GM18502 (cell line): ENCODE data around the gene VPS35L.

Experiments
- ATAC-seq: cut with Tn5 transposase; IDR thresholded peaks from one replicate; pipeline ENCODE4 v1.9.1; 2021; ENCODE audit warnings: mild to moderate bottlenecking; ENCODE audit not compliant: unreplicated experiment, poor library complexity

The VPS35L gene

DNA sequence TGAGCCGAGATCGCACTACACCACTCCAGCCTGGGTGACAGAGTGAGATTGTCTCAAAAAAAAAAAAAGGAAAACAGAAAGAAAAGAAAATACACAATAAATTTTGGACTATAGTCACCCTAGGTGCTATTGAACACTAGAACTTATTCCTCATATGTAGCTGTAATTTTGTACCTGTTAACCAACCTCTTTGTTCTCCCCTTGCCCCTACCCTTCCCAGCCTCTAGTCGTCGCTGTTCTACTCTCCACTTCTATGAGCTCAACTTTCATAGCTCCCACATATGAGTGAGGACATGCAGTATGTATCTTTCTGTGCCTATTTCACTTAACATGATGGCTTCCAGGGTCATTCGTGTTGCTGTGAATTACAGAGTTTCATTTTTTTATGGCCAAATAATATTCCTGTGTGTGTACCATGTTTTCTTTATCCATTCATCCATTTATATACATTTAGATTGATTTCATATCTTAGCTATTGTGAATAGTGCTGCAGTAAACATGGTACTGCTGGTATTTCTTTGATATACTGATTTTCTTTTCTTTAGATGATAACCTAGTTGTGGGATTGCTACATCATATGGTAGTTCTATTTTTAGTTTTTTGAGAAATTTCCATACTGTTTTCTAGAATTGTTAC, 28.3 kb downstream of the VPS35L start:
- ATAC-seq = no peak

DNA sequence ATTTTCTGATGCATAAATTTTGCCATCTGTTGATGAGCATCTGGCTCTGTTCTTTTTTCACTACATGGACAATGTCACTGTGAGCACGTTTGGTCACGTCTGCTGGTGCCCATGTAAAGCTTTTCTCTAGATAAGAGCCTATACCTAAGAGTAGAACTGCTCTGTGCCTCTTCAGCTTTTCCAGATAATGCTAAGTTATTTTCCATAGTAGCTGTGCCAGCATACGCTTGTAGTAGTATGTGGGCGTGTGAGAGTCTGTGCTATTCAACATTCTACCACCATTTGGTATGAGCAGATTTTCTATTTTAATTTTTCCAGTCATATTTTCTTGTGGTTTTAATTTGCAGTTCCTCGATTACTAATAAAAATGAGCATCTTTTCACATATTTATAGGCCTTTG, 33.2 kb downstream of the VPS35L start:
- ATAC-seq = no peak

DNA sequence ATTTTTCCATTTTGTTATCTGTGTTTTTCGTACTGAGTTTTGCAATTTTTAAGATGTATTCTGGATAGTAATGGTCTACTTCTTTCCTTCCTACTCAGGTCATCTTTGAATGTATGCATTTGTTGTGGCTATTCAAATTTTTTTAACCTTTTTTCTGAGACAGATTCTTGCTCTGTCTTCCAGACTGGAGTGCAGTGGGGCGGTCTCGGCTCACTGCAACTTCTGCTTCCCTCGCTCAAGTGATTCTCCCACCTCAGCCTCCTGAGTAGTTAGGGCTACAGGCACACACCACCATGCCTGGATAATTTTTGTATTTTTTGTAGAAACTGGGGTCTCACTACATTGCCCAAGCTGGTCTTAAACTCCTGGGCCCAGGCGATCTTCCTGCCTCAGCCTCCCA, 33.6 kb downstream of the VPS35L start:
- no peak for ATAC-seq

DNA sequence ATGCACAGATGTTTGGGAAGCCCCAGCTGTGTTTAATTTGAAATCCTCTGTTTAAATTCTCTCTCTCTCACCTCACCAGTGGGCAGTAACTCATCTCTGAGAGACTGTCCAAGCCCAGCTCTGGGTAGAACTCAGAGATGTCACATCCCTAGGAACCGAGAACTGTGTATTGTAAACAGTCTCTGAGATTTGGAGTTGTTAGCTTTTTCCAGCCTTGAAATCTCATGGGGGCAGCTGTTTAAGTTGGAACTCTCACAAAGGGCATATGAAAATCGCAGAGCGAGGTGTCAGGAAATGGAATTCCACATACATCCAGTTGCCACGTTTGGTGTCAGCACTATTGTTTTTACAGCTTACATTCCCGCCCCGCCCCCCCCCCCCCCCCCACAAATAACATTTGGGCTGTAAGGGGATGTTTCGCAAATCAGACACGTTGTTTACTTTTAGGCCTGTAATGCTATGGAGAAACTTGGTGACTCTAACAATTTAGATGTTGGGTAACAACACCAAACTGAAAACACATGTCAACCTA, 34.3 kb downstream of the VPS35L start:
- ATAC-seq = no peak

DNA sequence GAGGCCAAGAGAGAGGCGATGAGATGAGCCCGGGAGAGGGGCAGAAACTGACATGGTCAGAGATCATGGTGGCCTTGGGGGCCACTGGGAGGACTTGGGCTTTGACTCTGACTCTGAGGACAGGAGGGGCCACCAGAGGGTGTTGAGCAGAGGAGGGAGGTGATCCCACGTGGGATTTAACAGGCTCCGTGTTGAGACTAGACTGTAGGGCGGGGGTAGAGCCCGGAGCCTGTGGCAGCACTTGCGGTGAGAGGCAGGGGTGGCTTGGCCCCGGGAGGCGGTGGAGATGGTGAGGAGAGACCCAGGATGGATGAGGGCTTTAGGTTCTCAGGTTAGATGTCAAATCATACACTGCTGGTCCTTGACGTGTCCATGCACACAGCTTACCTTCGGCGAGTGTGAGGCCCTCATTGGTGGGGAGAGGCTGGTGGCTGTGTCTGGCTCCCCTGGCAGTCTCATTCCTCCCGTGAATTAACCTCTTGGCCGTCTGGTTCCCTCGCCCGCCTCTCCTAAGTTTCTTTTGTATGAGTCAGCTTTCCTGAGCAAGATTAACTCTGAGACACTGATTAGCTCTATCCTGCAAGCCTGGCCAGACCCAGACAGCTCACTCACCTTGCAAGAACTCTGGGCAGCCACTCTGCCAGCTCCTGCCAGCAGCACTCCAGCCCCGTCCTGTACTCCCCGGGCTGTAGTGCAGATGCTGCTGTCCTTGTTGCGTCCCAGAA, 39.7 kb downstream of the VPS35L start:
- no peak for ATAC-seq

DNA sequence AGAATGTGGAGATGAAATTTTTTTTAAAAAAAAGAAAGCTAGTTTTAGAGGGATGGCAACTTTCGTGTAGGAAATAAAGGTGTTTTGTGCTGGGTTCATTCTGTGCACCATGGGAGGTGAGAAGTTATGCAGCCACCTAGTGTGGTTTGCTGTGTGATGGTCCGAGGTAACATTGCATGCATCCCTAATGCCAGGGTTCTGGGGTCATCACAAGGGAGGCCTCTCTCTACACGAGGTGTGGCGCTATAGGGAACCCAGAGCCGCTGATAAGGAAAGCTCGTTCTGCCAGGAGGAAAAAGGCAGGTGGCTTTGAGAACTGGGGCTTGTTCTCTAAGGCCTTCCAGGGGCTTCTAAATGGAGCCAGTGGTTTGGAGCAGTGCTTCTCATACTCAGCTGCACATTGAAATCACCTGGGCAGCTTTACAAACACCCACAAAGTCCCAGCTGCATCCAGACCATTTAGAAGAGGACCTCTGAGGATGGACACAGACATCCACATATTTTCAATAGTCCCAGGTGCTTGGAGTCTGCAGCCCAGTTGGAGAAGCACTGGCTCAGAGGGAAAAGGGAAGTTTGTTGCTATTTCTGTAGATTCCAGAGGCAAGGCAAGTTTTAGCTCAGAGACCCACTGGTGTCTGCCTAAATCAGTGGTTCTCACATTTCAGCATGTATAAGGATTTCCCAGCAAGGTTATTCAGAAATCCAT, 43.5 kb downstream of the VPS35L start:
- no peak for ATAC-seq

DNA sequence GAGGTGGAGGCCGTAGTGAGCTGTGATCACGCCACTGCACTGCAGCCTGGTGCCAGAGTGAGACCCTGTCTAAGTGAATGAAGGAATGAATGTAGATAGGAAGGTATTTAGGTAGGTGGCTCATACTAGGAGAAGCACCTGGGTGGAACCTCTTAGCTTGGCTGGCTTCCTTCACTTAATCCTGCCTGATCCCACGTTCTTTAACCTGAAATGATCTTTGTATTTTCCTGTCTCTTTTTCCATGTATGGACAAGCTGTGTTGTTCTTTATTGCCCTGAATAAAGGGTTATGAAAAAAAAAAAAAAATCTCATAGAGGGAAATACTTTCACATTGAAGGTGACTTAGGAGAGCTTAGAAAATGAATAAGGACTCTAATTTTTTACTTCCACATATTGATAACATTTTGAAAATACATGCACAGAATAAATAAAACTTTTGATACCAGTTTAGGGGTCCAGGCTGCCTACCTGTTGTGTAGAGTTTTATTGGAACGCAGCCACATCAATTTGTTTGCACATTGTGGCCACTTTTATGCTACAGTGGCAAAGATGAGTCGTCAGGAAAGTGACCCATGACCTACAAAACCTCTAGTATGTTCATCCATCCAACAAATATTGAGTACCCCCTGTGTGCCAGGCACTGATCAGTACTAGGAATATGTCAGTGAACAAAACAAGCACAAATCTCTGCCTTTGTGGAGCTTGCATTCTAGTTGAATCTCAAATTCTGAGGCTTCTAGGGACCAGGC, 44.6 kb downstream of the VPS35L start:
- ATAC-seq = no peak

DNA sequence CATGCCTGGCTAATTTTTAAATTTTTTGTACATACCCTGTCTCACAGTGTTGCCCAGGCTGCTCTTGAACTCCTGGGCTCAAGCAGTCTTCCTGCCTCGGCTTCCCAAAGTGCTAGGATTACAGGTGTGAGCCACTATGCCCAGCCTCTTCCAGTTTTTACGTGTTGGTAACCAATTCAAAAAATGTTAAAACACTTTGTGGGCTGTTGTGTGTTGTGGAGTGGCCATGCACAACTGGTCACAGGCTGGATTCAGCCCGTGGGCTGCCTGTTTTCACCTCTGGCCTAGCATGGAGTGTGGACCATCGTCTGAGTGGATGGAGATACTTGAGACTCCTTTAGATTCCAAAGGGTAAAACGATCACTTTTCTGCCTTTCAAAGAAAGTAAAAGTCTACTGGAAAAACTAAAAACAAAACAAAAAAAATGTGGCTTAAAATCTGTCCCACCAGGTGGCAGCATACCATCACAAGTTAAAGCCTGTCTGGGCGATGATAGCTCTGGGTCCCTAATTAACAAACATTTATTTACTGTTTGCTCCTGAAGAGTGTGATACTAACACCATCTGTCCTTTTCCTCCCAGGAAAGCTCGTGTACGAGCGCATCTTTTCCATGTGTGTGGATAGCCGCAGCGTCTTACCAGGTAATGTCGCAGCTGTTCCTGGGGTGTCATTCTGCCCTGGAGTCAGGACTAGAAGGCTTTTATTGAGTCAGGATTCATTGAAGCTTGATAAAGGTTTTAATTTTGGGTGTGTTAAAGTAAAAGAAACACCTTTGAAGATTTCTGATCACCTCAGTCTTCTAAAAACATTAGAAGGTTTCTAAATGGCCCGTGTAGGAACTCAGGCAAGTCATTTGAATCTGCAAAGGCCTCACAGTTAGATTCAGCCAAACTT, 45.8 kb downstream of the VPS35L start:
- ATAC-seq = no peak

DNA sequence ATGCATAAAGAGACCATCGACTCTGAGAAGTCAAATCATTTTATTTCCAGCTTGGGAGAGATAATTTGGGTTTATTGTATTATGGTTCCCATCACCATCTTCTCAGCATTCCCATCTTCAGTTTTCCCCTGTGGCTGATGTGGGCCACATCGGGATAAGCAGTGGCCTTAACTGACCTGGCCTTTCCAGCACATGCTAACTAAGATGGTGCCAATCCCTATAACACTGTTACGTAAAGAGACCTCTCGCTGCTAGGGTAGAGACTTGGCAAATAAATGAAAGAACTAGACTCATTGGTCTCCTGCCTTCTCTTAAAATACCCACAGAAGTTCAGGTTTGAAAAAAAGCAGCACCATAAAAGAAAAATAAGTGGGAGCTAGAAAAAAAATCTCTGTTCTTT, 49.4 kb downstream of the VPS35L start:
- ATAC-seq = no peak

DNA sequence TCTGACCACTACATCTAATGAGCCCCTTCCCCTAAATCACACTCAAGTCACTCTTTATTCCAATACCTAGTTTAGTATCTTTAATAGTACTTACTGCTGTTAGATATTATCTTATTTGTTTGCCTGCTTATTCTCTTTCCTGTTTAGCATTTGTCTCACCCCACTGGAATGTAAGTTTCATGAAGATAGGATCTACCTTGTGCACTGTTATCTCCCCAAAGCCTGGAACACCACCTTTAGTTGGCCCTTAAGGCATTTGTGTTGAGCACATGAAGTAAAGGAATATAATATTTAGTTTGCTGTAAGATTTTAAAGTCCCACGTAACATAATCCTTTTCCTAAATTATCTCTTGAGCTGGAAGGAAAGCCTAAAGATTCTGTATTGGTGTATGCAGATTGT, 50.2 kb downstream of the VPS35L start:
- no peak for ATAC-seq

DNA sequence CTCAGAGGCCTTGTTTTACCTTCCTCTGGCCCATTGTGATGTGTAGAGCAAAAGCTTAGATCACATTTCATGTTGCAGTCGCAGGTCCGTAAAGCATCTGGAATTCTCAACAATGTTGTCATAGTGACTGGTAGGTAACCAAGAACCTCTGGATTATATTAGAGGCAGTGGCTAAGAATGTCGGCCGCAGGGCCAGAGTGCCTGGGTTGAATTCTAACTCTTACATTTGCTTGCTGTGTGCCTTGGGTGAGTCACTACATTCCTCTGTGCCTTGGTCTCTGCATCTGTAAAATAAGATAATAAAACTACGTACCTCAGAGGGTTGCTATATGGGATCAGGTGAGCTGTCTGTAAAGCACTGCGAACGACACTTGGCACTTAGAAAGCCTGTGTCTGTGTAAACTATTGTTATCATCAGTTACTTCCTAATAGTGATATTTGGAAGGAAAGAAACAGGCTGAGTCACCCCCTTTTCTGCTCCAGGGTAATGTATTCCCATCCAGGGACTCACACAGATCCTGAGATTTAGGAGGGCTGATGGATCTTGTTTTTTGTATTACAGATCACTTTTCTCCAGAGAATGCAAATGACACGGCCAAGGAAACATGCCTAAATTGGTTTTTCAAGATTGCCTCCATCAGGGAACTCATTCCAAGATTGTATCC, 52.2 kb downstream of the VPS35L start:
- no peak for ATAC-seq

DNA sequence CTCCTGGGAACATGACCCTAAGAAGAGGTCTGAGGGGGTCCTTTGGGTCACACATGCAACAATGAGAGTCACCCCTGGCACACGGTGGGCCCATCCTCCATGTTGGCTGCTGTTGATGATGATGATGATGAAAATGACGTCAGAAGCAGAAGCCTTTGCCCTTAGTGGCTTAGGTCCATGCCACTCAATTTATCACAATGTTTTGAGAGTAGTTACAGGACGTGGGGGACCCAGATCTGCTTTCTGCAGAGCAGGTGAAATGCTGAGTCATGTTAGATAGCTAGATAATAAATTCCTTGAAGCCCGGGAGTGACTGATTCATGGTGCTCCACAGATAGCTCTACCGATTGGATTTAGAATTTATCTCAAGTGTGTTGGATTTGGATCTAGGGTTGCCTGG, 53.9 kb downstream of the VPS35L start:
- no peak for ATAC-seq

DNA sequence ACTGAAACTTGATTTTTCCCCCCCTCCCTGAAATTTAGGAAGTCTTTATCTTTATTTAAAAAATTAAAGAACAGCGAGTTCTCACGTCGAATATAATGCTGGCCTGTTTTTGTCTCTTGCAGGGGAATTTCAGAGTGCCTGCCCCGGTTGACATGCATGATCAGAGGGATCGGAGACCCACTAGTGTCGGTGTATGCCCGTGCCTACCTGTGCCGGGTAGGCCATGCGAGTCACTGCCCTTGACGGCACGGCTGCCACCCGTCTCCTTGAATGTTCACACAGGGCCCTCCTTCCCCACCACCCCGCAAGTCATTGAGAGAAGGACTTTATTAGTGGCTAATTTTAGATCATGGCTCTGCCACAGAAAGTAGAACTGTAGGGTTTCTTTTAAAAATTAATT, 54.7 kb downstream of the VPS35L start:
- ATAC-seq = no peak

DNA sequence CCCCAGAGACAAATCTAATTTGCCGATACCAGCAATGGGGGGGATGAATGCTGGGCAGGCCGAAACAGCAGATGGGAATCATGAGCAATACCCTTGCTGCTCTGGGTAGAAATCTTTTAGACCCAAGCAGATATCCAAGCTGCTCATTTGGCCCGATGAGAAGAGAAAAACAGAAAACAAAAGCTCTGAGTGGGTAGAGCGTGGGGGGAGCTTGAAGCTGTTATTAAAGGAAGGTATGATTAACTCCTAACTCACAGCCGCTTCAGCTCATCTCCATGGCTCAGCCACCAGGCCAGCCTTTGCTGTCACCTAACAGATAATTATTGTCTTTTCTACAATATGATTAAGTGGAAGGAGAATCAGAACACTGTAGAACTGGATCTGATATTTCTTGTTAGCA, 58.3 kb downstream of the VPS35L start:
- ATAC-seq = no peak

DNA sequence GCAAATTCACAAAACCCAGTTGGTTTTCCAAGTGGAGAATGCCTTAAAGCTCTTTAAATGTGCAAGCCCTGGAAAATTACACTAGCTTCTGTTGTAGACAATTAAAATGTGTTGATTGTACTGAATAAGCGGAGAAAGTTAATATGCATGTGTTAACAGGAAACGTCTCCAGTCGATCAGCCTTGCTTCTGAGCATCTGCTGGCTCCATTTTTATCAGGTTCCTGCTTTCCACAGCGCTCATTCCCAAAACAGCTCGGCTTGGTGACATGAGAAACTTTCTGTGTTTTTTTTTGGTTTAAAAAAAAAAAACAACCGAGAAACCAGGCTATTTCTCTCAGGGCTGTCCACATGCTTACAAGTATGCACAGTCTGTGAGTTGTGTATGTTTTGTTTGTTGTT, 60.7 kb downstream of the VPS35L start:
- no peak for ATAC-seq

DNA sequence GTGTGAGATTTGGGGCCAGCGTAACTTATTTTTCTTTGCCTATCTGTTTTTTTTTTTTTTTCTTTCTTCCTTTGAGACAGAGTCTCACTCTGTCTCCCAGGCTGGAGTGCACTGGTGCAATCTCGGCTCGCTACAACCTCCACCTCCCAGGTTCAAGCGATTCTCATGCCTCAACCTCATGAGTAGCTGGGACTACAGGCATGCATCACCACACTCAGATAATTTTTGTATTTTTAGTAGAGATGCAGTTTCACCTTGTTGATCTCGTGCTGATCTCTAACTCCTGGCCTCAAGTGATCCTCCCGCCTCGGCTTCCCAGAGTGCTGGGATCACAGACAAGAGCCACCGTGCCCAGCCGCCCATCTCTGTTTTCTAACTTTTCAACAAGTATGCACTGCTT, 63.4 kb downstream of the VPS35L start:
- no peak for ATAC-seq

DNA sequence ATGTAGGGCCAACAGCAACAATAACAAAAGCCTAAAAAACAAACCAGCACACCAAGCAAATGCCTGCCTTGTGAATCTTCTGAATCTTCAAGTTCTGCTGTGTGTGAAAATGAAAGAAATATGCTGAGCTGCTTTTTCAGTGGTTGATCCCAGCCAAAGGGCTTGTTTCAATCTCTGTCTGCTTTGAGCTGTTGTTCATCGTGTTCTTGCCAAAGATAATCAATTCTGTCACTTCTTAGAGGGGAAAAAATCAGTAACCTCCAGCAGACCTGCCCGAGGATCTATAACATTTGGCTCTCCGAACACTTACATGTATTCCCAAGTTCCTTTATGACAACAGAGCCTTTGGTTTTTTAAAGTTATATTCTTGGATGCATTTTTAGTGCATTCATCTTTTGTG, 65.9 kb downstream of the VPS35L start:
- ATAC-seq = no peak

DNA sequence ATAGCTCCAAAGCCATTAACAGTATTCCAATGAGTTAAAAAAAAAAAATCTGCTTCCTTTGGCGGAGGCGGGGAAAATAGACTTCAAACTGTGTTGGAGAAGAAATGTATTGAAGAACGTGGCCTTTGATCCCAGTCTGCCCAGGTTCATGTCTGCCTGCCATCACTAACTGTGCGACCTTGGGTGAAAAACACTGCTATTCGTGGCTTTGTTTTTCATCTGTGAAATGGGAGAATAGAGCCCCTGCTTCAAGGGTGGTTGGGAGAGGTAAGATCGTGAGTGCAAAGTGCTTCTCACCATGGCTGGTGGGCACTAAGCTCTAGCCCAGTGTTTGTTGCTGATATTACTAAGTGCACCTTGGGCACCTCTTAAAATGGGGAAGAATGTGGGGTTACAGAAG, 69.5 kb downstream of the VPS35L start:
- no peak for ATAC-seq
